Heart left ventricle (tissue), 16 donors: Measurements from ENCODE around the gene ODAD3. TPM values are rescaled to one million over a fixed set of nuclear protein-coding genes. Genes with fewer than 3 reads are reported as not detected.

ENCODE experiments used
- ATAC-seq, 4 donors: fragments of 200-7000 bp; cut with Tn5 transposase; one replicate each; pipeline ENCODE4 v1.9.1; 2020 to 2022; ENCODE audit warnings: moderate library complexity in 4 of 4, mild to moderate bottlenecking in 3 of 4, moderate number of reproducible peaks in 1 of 4
- DNase-seq, 5 donors: peaks; one replicate each; pipeline ENCODE4 v3.0.0-alpha.2; 2020
- H3K27ac ChIP-seq, 12 donors: fragments of 200-600 bp; sonication (generic) in 4 of 12; one replicate each; pipeline versions ENCODE4 v1.5.0 to v1.8.0; 2016 to 2022; ENCODE audit warnings: mild to moderate bottlenecking in 2 of 12
- H3K27me3 ChIP-seq, 9 donors: fragments of 200-600 bp; sonication (generic) in 2 of 9; one replicate each; pipeline versions ENCODE4 v1.5.1 to v1.8.0; 2016 to 2022; ENCODE audit warnings: mild to moderate bottlenecking in 3 of 9
- H3K36me3 ChIP-seq, 9 donors: fragments of 200-600 bp; sonication (generic) in 2 of 9; one replicate each; pipeline versions ENCODE4 v1.5.0 to v1.8.0; 2018 to 2022; ENCODE audit warnings: mild to moderate bottlenecking in 2 of 9
- H3K4me1 ChIP-seq, 12 donors: fragments of 200-600 bp; sonication (generic) in 4 of 12; one replicate each; pipeline versions ENCODE4 v1.5.0 to v1.8.0; 2016 to 2022; ENCODE audit warnings: mild to moderate bottlenecking in 3 of 12
- H3K4me3 ChIP-seq, 12 donors: fragments of 200-600 bp; sonication (generic) in 4 of 12; one replicate each; pipeline versions ENCODE4 v1.5.0 to v1.8.0; 2017 to 2022; ENCODE audit warnings: mild to moderate bottlenecking in 9 of 12, moderate library complexity in 4 of 12
- H3K9me3 ChIP-seq, 12 donors: fragments of 200-600 bp; sonication (generic) in 4 of 12; one replicate each; pipeline versions ENCODE4 v1.5.0 to v1.8.0; 2016 to 2022; ENCODE audit warnings: mild to moderate bottlenecking in 1 of 12
- POLR2A ChIP-seq, 2 donors: fragments of 450-650 bp; IDR thresholded peaks; one replicate each; pipeline ENCODE4 v1.6.1; 2017; ENCODE audit warnings: antibody characterized with exemption in 2 of 2, mild to moderate bottlenecking in 2 of 2, moderate library complexity in 2 of 2
- WGBS, 4 donors: extraction: QIAGEN DNeasy Blood & Tissue Kit in 2 of 4; methylation state at CpG; one replicate each; pipeline versions ENCODE4 v1.1.5 to v1.1.7; 2013 to 2018; 5-methylcytosine and 5-hydroxymethylcytosine counted together
- intact Hi-C, 10 donors: fragments of 100-400 bp; cut with DNase I; formaldehyde crosslinking; loops; one replicate each; pipeline versions ENCODE4 v1.11.1 to v1.14.2; 2022
- long read RNA-seq, 3 donors: library from polyadenylated mRNA; unstranded; transcript quantifications; one replicate each; pipeline ENCODE4 v2.0.0, GENCODE V29; 2020 to 2021
- polyA plus RNA-seq, 2 donors: library from polyadenylated mRNA; stranded (reverse); fragments of 200-250 nt; gene quantifications; one replicate each; pipeline ENCODE4 v1.2.3, GENCODE V29; 2013
- total RNA-seq, 9 donors: library from RNA; depleted of rRNA in 2 of 9; stranded (reverse); fragments of >200 nt in 2 of 9; fragmentation: NEBNext Ultra II Directional in 3 of 9; extraction: Animal tissue kit (Norgen Biotek cat#: 25700) in 3 of 9; gene quantifications; one replicate each; pipeline versions ENCODE4 v1.1.0 to v1.2.4, GENCODE V29; 2016 to 2023
- TF ChIP-seq, protein P1 (sequence below), 12 donors: fragments of 200-600 bp; sonication (generic) in 4 of 12; IDR thresholded peaks; one replicate each; pipeline versions ENCODE4 v1.5.0 to v1.8.0; 2018 to 2022; ENCODE audit warnings: antibody characterized with exemption in 12 of 12, mild to moderate bottlenecking in 5 of 12
- donor health status: ischemic (EF 13 %, LVEDD 7.1; RV severe dilation, severe dysfunction).
- donor health status: healthy with polysubstance abuse.
- donor health status: DM: no; HTN: yes; CAD: no.
- donor health status: DM: no; HTN: no; CAD: no.
- donor health status: ischemic (EF 25% LVEDD 6.9; RV normal size, moderate dysfunction).
- donor health status: ischemic (EF 25% LVEDD 5.7; RV mildly dilated, moderate dysfunction).
- donor health status: healthy.
- donor health status: DM: yes; HTN: yes; CAD: no.
- donor health status: ischemic (EF 35%, LVEDD 5.7; RV mildly dilated, moderate dysfunction).
- donor health status: nonischemic (EF 11% LVEDD 7.7; RV severe dilation, severe dysfunction).
- donor health status: DM: yes; HTN: yes; CAD: no.
- donor health status: PGD.
- donor health status: ischemic (EF 29% LVEDD 5.4; RV normal size, mild dysfunction).
- donor health status: nonischemic (EF 23%, LVEDD 6.1; RV moderate dilation, normal function).

The ODAD3 gene
- total RNA-seq (under 1 TPM in 7 of 9 donors, not detected in 2; 0.18 to 0.69 (median 0.31) TPM), polyA plus RNA-seq (under 1 TPM; 0.37 to 0.84 TPM)
- long read RNA-seq, donor 1, result 0 reads
- long read RNA-seq, donor 2, result 0 reads
- long read RNA-seq, donor 3, result 0 reads

DNA sequence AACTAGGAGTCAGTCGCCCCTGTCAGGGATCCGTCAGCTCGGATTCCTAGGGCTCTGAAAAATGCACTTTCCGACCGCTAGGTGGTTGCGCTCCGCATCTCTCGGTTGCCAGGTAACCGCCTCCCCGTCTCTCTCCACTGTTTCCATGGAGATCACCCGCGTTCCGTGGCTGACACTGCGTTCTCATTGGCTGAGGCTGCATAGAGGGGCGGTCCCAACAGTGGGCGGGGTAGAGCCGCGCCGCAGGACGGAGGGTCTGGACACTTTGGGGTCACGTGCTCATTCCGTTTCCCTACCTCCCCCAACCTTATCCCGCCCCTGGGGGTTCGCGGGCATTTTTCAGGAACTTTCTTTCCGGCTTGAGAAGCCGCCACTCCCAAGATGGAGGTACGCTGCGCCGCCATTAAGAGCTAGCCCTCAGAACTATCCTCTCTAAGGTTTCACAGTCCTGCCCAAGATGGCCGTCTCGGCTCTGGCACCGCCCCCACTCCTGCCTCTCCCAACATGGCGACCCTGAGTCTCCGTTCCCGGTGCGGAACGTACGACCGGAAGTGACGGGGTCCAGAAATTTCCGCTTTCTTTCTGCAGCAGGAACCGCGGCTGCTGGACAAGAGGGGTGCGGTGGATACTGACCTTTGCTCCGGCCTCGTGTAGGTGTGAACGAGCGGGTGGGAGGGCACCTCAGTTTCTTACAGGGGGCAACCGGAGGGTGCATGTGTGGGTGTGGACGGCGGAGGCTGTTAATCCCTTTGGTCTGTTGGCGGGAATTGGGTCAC, at the start of gene ODAD3, which contains the start of gene PRKCSH:
Gene ODAD3 (minus strand): TSS at position 65 of the 776 bp plus-strand sequence. CDS start 105 bp downstream, outside the sequence.
Gene PRKCSH (plus strand): TSS at position 579 of the 776 bp plus-strand sequence. CDS start 483 bp downstream, outside the sequence.
- Histone ChIP-seq H3K27me3 (no peaks in the 10 kb centered on the region), H3K4me1 (peaks cover 0 to 22% (median 17%) of the 10 kb centered on the region in 12 donors), H3K36me3 (peaks cover 0 to 40% (median 30%) of the 10 kb centered on the region in 9 donors), H3K4me3 (peak within 1 kb of the TSS; percentile 64 to 90 (median 80)), H3K27ac (peak within 1 kb of the TSS in 11 of 12 donors; percentile 73 to 86 (median 81)), H3K9me3 (no peaks in the 10 kb centered on the region)
- WGBS, 4 donors, result 0 to 1% (median 0%) methylated on average over 31 to 53 of the region's 53 CpGs
- peak; percentile 99 for DNase-seq
- TF ChIP-seq POLR2A (IDR thresholded peaks at IDR 0.05), result peak in 1 of 2 donors; percentile 53
- TF ChIP-seq, protein P1, sequence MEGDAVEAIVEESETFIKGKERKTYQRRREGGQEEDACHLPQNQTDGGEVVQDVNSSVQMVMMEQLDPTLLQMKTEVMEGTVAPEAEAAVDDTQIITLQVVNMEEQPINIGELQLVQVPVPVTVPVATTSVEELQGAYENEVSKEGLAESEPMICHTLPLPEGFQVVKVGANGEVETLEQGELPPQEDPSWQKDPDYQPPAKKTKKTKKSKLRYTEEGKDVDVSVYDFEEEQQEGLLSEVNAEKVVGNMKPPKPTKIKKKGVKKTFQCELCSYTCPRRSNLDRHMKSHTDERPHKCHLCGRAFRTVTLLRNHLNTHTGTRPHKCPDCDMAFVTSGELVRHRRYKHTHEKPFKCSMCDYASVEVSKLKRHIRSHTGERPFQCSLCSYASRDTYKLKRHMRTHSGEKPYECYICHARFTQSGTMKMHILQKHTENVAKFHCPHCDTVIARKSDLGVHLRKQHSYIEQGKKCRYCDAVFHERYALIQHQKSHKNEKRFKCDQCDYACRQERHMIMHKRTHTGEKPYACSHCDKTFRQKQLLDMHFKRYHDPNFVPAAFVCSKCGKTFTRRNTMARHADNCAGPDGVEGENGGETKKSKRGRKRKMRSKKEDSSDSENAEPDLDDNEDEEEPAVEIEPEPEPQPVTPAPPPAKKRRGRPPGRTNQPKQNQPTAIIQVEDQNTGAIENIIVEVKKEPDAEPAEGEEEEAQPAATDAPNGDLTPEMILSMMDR (IDR thresholded peaks at IDR 0.05), result peak; percentile 69 to 90 (median 87)
- ATAC-seq, result peak; percentile 98 to 99 (median 98)
- intact Hi-C loops, result loop anchor here in 6 of 10 donors (1.0 to 10.0 kb wide), 8 partner anchors 50 to 300 kb away; partner anchors contain the start of genes SWSAP1 (in 3 of the 6), EPOR (in 2 of the 6), CCDC159 (in 1 of the 6) and ELAVL3 (in 1 of the 6)

GRCh38 chr19:11483366-11484111, 48.6 kb upstream of the ODAD3 start:
- Histone ChIP-seq H3K27me3 (peaks cover 19 to 59% (median 39%) of the 10 kb centered on the region in 9 donors), H3K27ac (no peak overlapping the region), H3K4me1 (peaks cover 0 to 43% (median 22%) of the 10 kb centered on the region in 12 donors), H3K9me3 (no peaks in the 10 kb centered on the region), H3K36me3 (peaks cover 0 to 21% (median 0%) of the 10 kb centered on the region in 9 donors), H3K4me3 (no peak overlapping the region)
- intact Hi-C loops, result loop anchor here in 8 of 10 donors (2.0 to 10.0 kb wide), 6 partner anchors 49 to 191 kb away; partner anchors contain the start of genes TSPAN16 (in 3 of the 8), EPOR (in 2 of the 8), ODAD3 (in 1 of the 8) and PRKCSH (in 1 of the 8)
- 74 to 83% (median 76%) methylated on average over 31 to 57 of the region's 57 CpGs for WGBS, 4 donors
- DNase-seq (no peak), ATAC-seq (no peak)
- TF ChIP-seq POLR2A (IDR thresholded peaks at IDR 0.05), result no peak
- TF ChIP-seq, protein P1 (IDR thresholded peaks at IDR 0.05), result no peak

GRCh38 chr19:11482384-11483050, 47.6 kb upstream of the ODAD3 start:
- H3K27ac ChIP-seq, result no peak overlapping the region
- H3K4me3 ChIP-seq, result peak overlapping the region in 11 of 12 donors; percentile 16 to 49 (median 41)
- peaks cover 19 to 59% (median 39%) of the 10 kb centered on the region in 9 donors for H3K27me3 ChIP-seq
- intact Hi-C loops, result loop anchor here in 8 of 10 donors (1.0 to 10.0 kb wide), 8 partner anchors 48 to 190 kb away; partner anchors contain the start of genes TSPAN16 (in 3 of the 8), EPOR (in 2 of the 8), ODAD3 (in 1 of the 8) and PRKCSH (in 1 of the 8)
- ATAC-seq (peak; percentile 78 to 92 (median 87)), DNase-seq (peak; percentile 80 to 93 (median 85))
- 1 to 2% (median 2%) methylated on average over 19 to 58 of the region's 58 CpGs for WGBS, 4 donors
- no peaks in the 10 kb centered on the region for H3K9me3 ChIP-seq
- TF ChIP-seq POLR2A (IDR thresholded peaks at IDR 0.05), result no peak
- TF ChIP-seq, protein P1 (IDR thresholded peaks at IDR 0.05), result peak; percentile 85 to 96 (median 94)
- H3K4me1 ChIP-seq, result peaks cover 0 to 43% (median 22%) of the 10 kb centered on the region in 12 donors
- peaks cover 0 to 17% (median 0%) of the 10 kb centered on the region in 9 donors for H3K36me3 ChIP-seq
